Loucy (cell line): ENCODE data around the gene ARHGAP6.

Experiments
- H2AFZ ChIP-seq: fragments of 200-600 bp; sonication (generic); 2 replicates; pipeline ENCODE4 v1.6.0; 2016; ENCODE audit warnings: antibody characterized with exemption, mild to moderate bottlenecking, low read length, moderate library complexity
- H3F3A ChIP-seq: fragments of 200-600 bp; 2 replicates; pipeline ENCODE4 v1.6.0; 2016; ENCODE audit warnings: antibody characterized with exemption, low read depth, mild to moderate bottlenecking
- H3K27me3 ChIP-seq: fragments of 200-600 bp; sonication (generic); 2 replicates; pipeline ENCODE4 v1.6.1; 2014; ENCODE audit warnings: low read length, mild to moderate bottlenecking; ENCODE audit not compliant: insufficient read depth, poor library complexity, severe bottlenecking
- H3K36me3 ChIP-seq: fragments of 200-600 bp; sonication (generic); 2 replicates; pipeline ENCODE4 v1.6.1; 2016; ENCODE audit warnings: low read length; ENCODE audit not compliant: insufficient read depth
- H3K4me1 ChIP-seq: fragments of 200-600 bp; sonication (generic); 2 replicates; pipeline ENCODE4 v1.5.1; 2014; ENCODE audit warnings: low read length, mild to moderate bottlenecking; ENCODE audit not compliant: insufficient read depth, poor library complexity, severe bottlenecking
- H3K4me2 ChIP-seq: fragments of 200-600 bp; sonication (generic); 2 replicates; pipeline ENCODE4 v1.6.0; 2014; ENCODE audit warnings: antibody characterized with exemption, low read length, low read depth, mild to moderate bottlenecking; ENCODE audit not compliant: poor library complexity, severe bottlenecking
- H3K4me3 ChIP-seq: fragments of 200-600 bp; sonication (generic); 2 replicates; pipeline ENCODE4 v1.5.1; 2014; ENCODE audit warnings: low read length, mild to moderate bottlenecking, mixed read lengths; ENCODE audit not compliant: poor library complexity, severe bottlenecking
- H3K79me2 ChIP-seq: fragments of 200-600 bp; sonication (generic); 2 replicates; pipeline ENCODE4 v1.6.1; 2014; ENCODE audit warnings: low read length; ENCODE audit not compliant: insufficient read depth
- H3K9ac ChIP-seq: fragments of 200-600 bp; sonication (generic); 2 replicates; pipeline ENCODE4 v1.6.0; 2014; ENCODE audit warnings: mild to moderate bottlenecking, low read depth, low read length, moderate library complexity; ENCODE audit not compliant: poor library complexity, severe bottlenecking
- H3K9me2 ChIP-seq: fragments of 200-600 bp; sonication (generic); replicated peaks from 2 replicates; pipeline ENCODE4 v1.6.1; 2016; ENCODE audit warnings: low read depth, low read length, mixed read lengths
- H3K9me3 ChIP-seq: fragments of 200-600 bp; sonication (generic); 2 replicates; pipeline ENCODE4 v1.6.1; 2014; ENCODE audit warnings: mild to moderate bottlenecking, antibody characterized with exemption, low read length, low read depth; ENCODE audit not compliant: insufficient read depth
- H4K20me1 ChIP-seq: fragments of 200-600 bp; sonication (generic); 2 replicates; pipeline ENCODE4 v1.6.0; 2014; ENCODE audit warnings: antibody characterized with exemption, low read length, mild to moderate bottlenecking; ENCODE audit not compliant: insufficient read depth, poor library complexity, severe bottlenecking
- EZH2phosphoT487 ChIP-seq: fragments of 200-600 bp; IDR thresholded peaks from 2 replicates; pipeline ENCODE4 v1.6.1; 2018; ENCODE audit warnings: antibody characterized with exemption, mild to moderate bottlenecking, moderate library complexity, borderline replicate concordance
- TF ChIP-seq, protein P1 (sequence below): fragments of 200-600 bp; sonication (generic); conservative IDR thresholded peaks from 2 replicates; pipeline ENCODE4 v1.5.1; 2014; ENCODE audit warnings: mild to moderate bottlenecking, antibody characterized with exemption, low read length

ARHGAP6 gene

DNA sequence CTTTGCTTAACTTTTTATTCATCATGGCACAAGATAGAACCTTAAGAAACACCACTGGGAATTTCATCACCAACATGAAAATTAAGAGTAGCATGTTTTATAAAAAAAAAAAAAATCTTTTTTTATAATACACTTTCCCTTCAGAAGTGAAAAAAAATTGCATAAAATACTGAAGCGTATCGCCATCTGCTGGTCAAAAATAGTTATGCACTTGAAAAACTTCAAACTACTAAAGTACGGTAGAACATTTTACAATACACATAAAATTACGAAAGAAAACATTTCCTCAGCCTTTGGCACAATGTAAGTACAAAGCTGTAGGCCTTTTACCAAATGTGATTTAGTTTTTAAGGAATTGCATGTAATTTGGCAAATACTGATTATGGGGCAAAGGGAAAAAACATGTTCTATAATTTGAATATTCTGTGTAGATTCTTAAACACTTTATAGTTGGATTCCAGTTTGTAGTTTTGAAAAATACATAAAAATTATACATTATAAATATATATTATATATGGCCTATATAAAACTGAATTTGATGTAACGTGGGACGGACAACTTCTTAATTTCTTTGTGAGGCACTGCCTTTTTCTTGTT is 528.1 kb downstream of the ARHGAP6 start:
- Histone ChIP-seq H3K4me3 (no peak overlapping the region), H4K20me1 (no peaks in the 10 kb centered on the region), H3K9me3 (no peaks in the 10 kb centered on the region), H3K4me2 (no peak overlapping the region), H3K4me1 (no peaks in the 10 kb centered on the region), H3F3A (no peaks in the 10 kb centered on the region), H3K79me2 (no peaks in the 10 kb centered on the region), H3K36me3 (no peaks in the 10 kb centered on the region), H3K9me2 (no peaks in the 10 kb centered on the region), H2AFZ (no peak overlapping the region), H3K27me3 (no peaks in the 10 kb centered on the region), H3K9ac (no peak overlapping the region)
- TF ChIP-seq, protein P1, sequence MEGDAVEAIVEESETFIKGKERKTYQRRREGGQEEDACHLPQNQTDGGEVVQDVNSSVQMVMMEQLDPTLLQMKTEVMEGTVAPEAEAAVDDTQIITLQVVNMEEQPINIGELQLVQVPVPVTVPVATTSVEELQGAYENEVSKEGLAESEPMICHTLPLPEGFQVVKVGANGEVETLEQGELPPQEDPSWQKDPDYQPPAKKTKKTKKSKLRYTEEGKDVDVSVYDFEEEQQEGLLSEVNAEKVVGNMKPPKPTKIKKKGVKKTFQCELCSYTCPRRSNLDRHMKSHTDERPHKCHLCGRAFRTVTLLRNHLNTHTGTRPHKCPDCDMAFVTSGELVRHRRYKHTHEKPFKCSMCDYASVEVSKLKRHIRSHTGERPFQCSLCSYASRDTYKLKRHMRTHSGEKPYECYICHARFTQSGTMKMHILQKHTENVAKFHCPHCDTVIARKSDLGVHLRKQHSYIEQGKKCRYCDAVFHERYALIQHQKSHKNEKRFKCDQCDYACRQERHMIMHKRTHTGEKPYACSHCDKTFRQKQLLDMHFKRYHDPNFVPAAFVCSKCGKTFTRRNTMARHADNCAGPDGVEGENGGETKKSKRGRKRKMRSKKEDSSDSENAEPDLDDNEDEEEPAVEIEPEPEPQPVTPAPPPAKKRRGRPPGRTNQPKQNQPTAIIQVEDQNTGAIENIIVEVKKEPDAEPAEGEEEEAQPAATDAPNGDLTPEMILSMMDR = peak; percentile 60
- TF ChIP-seq EZH2phosphoT487 = no peak

DNA sequence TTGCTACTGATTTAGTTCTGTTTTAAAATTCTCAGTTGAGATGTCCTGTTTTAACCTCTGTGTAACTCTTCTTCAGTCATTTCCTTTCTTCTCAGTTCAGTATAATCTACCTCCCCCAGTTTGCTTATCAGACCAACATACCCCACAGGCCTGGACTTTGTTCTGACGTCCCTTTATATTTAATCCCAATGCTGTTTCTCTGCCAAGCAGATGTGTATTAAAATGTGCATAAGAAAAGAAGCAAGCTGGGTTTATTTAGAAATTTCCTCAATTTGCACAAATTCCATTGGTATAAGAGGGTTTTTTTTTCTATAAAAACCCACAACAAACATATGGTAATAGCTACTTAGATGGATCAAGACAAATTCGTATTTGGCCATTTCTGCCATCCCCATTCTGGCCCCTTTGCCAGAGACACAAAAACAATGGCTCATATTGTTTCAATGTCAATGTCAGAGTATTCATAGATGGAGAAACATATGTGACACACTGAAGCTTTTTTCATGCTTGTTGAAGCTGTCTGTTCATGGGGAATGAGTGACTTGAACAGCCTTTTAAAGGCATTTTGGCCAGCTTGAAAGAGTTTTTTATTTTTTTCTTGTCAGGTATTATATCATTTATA is 530.0 kb downstream of the ARHGAP6 start:
- H3K4me2 ChIP-seq = no peak overlapping the region
- no peaks in the 10 kb centered on the region for H3K79me2 ChIP-seq
- no peaks in the 10 kb centered on the region for H3K9me3 ChIP-seq
- no peak overlapping the region for H3K4me3 ChIP-seq
- H3K4me1 ChIP-seq = no peaks in the 10 kb centered on the region
- H2AFZ ChIP-seq = no peak overlapping the region
- H4K20me1 ChIP-seq = no peaks in the 10 kb centered on the region
- TF ChIP-seq, protein P1 = no peak
- no peak for TF ChIP-seq EZH2phosphoT487
- no peaks in the 10 kb centered on the region for H3K36me3 ChIP-seq
- no peaks in the 10 kb centered on the region for H3K27me3 ChIP-seq
- no peaks in the 10 kb centered on the region for H3F3A ChIP-seq
- no peaks in the 10 kb centered on the region for H3K9me2 ChIP-seq
- H3K9ac ChIP-seq = no peak overlapping the region

DNA sequence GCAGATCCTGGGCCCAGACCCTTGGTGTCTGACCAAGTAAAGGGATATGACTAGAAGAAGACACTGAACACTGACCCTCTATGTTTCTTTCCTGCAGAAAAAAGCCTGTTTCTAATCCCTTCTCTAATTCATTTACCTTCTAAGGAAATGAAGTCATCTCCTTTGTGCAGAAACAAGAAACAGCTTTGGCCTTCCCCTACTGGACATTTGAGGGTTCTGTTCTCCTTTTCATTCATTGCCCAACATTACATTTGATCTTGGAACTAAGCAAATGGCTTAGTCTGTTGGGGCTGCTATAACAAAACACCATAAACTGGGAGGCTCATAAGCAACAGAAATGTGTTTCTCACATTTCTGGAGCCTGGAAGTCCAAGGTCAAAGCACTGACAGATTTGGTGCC is 534.6 kb downstream of the ARHGAP6 start:
- H3K9me2 ChIP-seq = no peaks in the 10 kb centered on the region
- H3K4me1 ChIP-seq = no peaks in the 10 kb centered on the region
- TF ChIP-seq, protein P1 = no peak
- TF ChIP-seq EZH2phosphoT487 = no peak
- H4K20me1 ChIP-seq = no peaks in the 10 kb centered on the region
- no peak overlapping the region for H3K4me3 ChIP-seq
- no peaks in the 10 kb centered on the region for H3K9me3 ChIP-seq
- no peaks in the 10 kb centered on the region for H3F3A ChIP-seq
- H3K4me2 ChIP-seq = no peak overlapping the region
- no peaks in the 10 kb centered on the region for H3K36me3 ChIP-seq
- no peaks in the 10 kb centered on the region for H3K79me2 ChIP-seq
- no peaks in the 10 kb centered on the region for H3K27me3 ChIP-seq
- no peak overlapping the region for H2AFZ ChIP-seq
- H3K9ac ChIP-seq = no peak overlapping the region
